Measurements from ENCODE around the gene GPC5. TPM values are rescaled to one million over a fixed set of nuclear protein-coding genes. Genes with fewer than 3 reads are reported as not detected.
"Not testable (repeated sequence)": the region's sequence is repeated elsewhere in the genome, so short reads cannot be mapped to it uniquely, and the experiment has no call there.

Gene GPC5
- total RNA-seq, 1 experiment from 2014 or later: not detected

- DNase-seq: no peak
- no peaks in the 10 kb centered on the region for H3K27me3 ChIP-seq
- no peaks in the 10 kb centered on the region for H3K36me3 ChIP-seq
- no peak overlapping the region for H3K4me3 ChIP-seq
- no peaks in the 10 kb centered on the region for H3K9me3 ChIP-seq
Observed at GRCh38 chr13:92473765-92474475, 1075.5 kb downstream of the GPC5 start.

GRCh38 chr13:92480387-92480786 is 1082.0 kb downstream of the GPC5 start:
- Histone ChIP-seq H3K4me3 (no peak overlapping the region), H3K9me3 (no peaks in the 10 kb centered on the region), H3K27me3 (no peaks in the 10 kb centered on the region), H3K36me3 (no peaks in the 10 kb centered on the region)
- DNase-seq: no peak

GRCh38 chr13:92482790-92483189 is 1084.4 kb downstream of the GPC5 start:
- not testable (repeated sequence) for DNase-seq, H3K9me3 ChIP-seq

GRCh38 chr13:92483894-92484293 is 1085.5 kb downstream of the GPC5 start:
- Histone ChIP-seq H3K36me3 (no peaks in the 10 kb centered on the region), H3K27me3 (no peaks in the 10 kb centered on the region), H3K9me3 (no peaks in the 10 kb centered on the region), H3K4me3 (no peak overlapping the region)
- no peak for DNase-seq

More at GRCh38 chr13:92482790-92483189, 1084.4 kb downstream of the GPC5 start:
- not testable (repeated sequence) for H3K27me3 ChIP-seq, H3K36me3 ChIP-seq, H3K4me3 ChIP-seq

GRCh38 chr13:92487238-92487637 is 1088.8 kb downstream of the GPC5 start:
- no peaks in the 10 kb centered on the region for H3K9me3 ChIP-seq
- H3K27me3 ChIP-seq: no peaks in the 10 kb centered on the region
- no peak overlapping the region for H3K4me3 ChIP-seq
- DNase-seq: no peak
- H3K36me3 ChIP-seq: no peaks in the 10 kb centered on the region

- DNase-seq: no peak
- no peak overlapping the region for H3K4me3 ChIP-seq
- no peaks in the 10 kb centered on the region for H3K27me3 ChIP-seq
- H3K36me3 ChIP-seq: no peaks in the 10 kb centered on the region
- H3K9me3 ChIP-seq: no peaks in the 10 kb centered on the region
Observed at GRCh38 chr13:92488249-92488852, 1089.9 kb downstream of the GPC5 start.

GRCh38 chr13:92491839-92492238 is 1093.4 kb downstream of the GPC5 start:
- no peaks in the 10 kb centered on the region for H3K36me3 ChIP-seq
- H3K27me3 ChIP-seq: no peaks in the 10 kb centered on the region
- no peak for DNase-seq
- no peaks in the 10 kb centered on the region for H3K9me3 ChIP-seq
- H3K4me3 ChIP-seq: no peak overlapping the region

GRCh38 chr13:92494915-92495314 is 1096.5 kb downstream of the GPC5 start:
- no peaks in the 10 kb centered on the region for H3K9me3 ChIP-seq
- no peak for DNase-seq
- H3K36me3 ChIP-seq: no peaks in the 10 kb centered on the region
- H3K27me3 ChIP-seq: no peaks in the 10 kb centered on the region
- no peak overlapping the region for H3K4me3 ChIP-seq

GRCh38 chr13:92500192-92500591 is 1101.8 kb downstream of the GPC5 start:
- no peaks in the 10 kb centered on the region for H3K9me3 ChIP-seq
- no peak for DNase-seq
- no peak overlapping the region for H3K4me3 ChIP-seq
- H3K27me3 ChIP-seq: no peaks in the 10 kb centered on the region
- H3K36me3 ChIP-seq: no peaks in the 10 kb centered on the region

- peak; percentile 3 for DNase-seq
- Histone ChIP-seq H3K4me3 (no peak overlapping the region), H3K36me3 (no peaks in the 10 kb centered on the region), H3K27me3 (no peaks in the 10 kb centered on the region), H3K9me3 (no peaks in the 10 kb centered on the region)
Observed at GRCh38 chr13:92510416-92510815, 1112.0 kb downstream of the GPC5 start.

GRCh38 chr13:92512852-92513251 is 1114.4 kb downstream of the GPC5 start:
- Histone ChIP-seq H3K9me3 (no peaks in the 10 kb centered on the region), H3K4me3 (no peak overlapping the region), H3K36me3 (no peaks in the 10 kb centered on the region), H3K27me3 (no peaks in the 10 kb centered on the region)
- no peak for DNase-seq

GRCh38 chr13:92513672-92514071 is 1115.3 kb downstream of the GPC5 start:
- no peak for DNase-seq
- H3K9me3 ChIP-seq: no peaks in the 10 kb centered on the region
- no peaks in the 10 kb centered on the region for H3K36me3 ChIP-seq
- H3K4me3 ChIP-seq: no peak overlapping the region
- no peaks in the 10 kb centered on the region for H3K27me3 ChIP-seq

GRCh38 chr13:92514420-92515125 is 1116.2 kb downstream of the GPC5 start:
- no peaks in the 10 kb centered on the region for H3K36me3 ChIP-seq
- no peaks in the 10 kb centered on the region for H3K27me3 ChIP-seq
- H3K4me3 ChIP-seq: no peak overlapping the region
- H3K9me3 ChIP-seq: no peaks in the 10 kb centered on the region
- no peak for DNase-seq

GRCh38 chr13:92516878-92517277 is 1118.5 kb downstream of the GPC5 start:
- H3K4me3 ChIP-seq, H3K27me3 ChIP-seq, H3K36me3 ChIP-seq, DNase-seq, H3K9me3 ChIP-seq: not testable (repeated sequence)

GRCh38 chr13:92518622-92519021 is 1120.2 kb downstream of the GPC5 start:
- DNase-seq, H3K27me3 ChIP-seq, H3K4me3 ChIP-seq, H3K9me3 ChIP-seq, H3K36me3 ChIP-seq: not testable (repeated sequence)

- Histone ChIP-seq H3K27me3 (no peaks in the 10 kb centered on the region), H3K9me3 (no peaks in the 10 kb centered on the region), H3K36me3 (no peaks in the 10 kb centered on the region), H3K4me3 (no peak overlapping the region)
- no peak for DNase-seq
Observed at GRCh38 chr13:92530364-92530763, 1131.9 kb downstream of the GPC5 start.

- Histone ChIP-seq H3K4me3 (no peak overlapping the region), H3K27me3 (no peaks in the 10 kb centered on the region), H3K9me3 (no peaks in the 10 kb centered on the region), H3K36me3 (no peaks in the 10 kb centered on the region)
- no peak for DNase-seq
Observed at GRCh38 chr13:92535222-92536006, 1137.0 kb downstream of the GPC5 start.

Data from MG63 (cell line).